Measurements from ENCODE around the gene FREM1.

The FREM1 gene

GRCh38 chr9:14870090-14870489, 40.1 kb downstream of the FREM1 start:
- DNase-seq (ENCODE audit: low spot score): no peak

- DNase-seq (ENCODE audit: low spot score): no peak
Measured at GRCh38 chr9:14869671-14870070, 40.6 kb downstream of the FREM1 start.

- no peak for DNase-seq (ENCODE audit: low spot score)
Measured at GRCh38 chr9:14868772-14869583, 41.2 kb downstream of the FREM1 start.

GRCh38 chr9:14868418-14868771, 41.8 kb downstream of the FREM1 start:
- DNase-seq (ENCODE audit: low spot score): no peak

- DNase-seq (ENCODE audit: low spot score): no peak
Measured at GRCh38 chr9:14866200-14866749, 44.0 kb downstream of the FREM1 start.

GRCh38 chr9:14864309-14864708, 45.9 kb downstream of the FREM1 start:
- no peak for DNase-seq (ENCODE audit: low spot score)

- DNase-seq (ENCODE audit: low spot score): no peak
Measured at GRCh38 chr9:14863402-14863801, 46.8 kb downstream of the FREM1 start.

- DNase-seq (ENCODE audit: low spot score): no peak
Measured at GRCh38 chr9:14857449-14858305, 52.6 kb downstream of the FREM1 start.

GRCh38 chr9:14849851-14850250, 60.4 kb downstream of the FREM1 start:
- no peak for DNase-seq (ENCODE audit: low spot score)

GRCh38 chr9:14849296-14849695, 60.9 kb downstream of the FREM1 start:
- DNase-seq (ENCODE audit: low spot score): no peak

- DNase-seq (ENCODE audit: low spot score): peak; percentile 58
Measured at GRCh38 chr9:14846871-14847311, 63.3 kb downstream of the FREM1 start.

- no peak for DNase-seq (ENCODE audit: low spot score)
Measured at GRCh38 chr9:14843163-14843562, 67.1 kb downstream of the FREM1 start.

- no peak for DNase-seq (ENCODE audit: low spot score)
Measured at GRCh38 chr9:14842269-14842668, 68.0 kb downstream of the FREM1 start.

GRCh38 chr9:14838701-14839100, 71.5 kb downstream of the FREM1 start:
- DNase-seq (ENCODE audit: low spot score): no peak

- no peak for DNase-seq (ENCODE audit: low spot score)
Measured at GRCh38 chr9:14836885-14837284, 73.3 kb downstream of the FREM1 start.

GRCh38 chr9:14831661-14832060, 78.6 kb downstream of the FREM1 start:
- no peak for DNase-seq (ENCODE audit: low spot score)

- no peak for DNase-seq (ENCODE audit: low spot score)
Measured at GRCh38 chr9:14831074-14831473, 79.2 kb downstream of the FREM1 start.

GRCh38 chr9:14830057-14830456, 80.2 kb downstream of the FREM1 start:
- DNase-seq (ENCODE audit: low spot score): no peak

- DNase-seq (ENCODE audit: low spot score): no peak
Measured at GRCh38 chr9:14829204-14829603, 81.0 kb downstream of the FREM1 start.

- no peak for DNase-seq (ENCODE audit: low spot score)
Measured at GRCh38 chr9:14827805-14828204, 82.4 kb downstream of the FREM1 start.

- DNase-seq (ENCODE audit: low spot score): no peak
Measured at GRCh38 chr9:14824481-14824880, 85.7 kb downstream of the FREM1 start.

GRCh38 chr9:14823800-14824199, 86.4 kb downstream of the FREM1 start:
- DNase-seq (ENCODE audit: low spot score): no peak

GRCh38 chr9:14822666-14823065, 87.6 kb downstream of the FREM1 start:
- DNase-seq (ENCODE audit: low spot score): no peak
